ENCODE measurements around the gene CCR5.

GRCh38 chr3:46406788-46407611 is 36.3 kb downstream of the CCR5 start, which contains the start of the genes CCR5AS and CCRL2:
- TF ChIP-seq ESRRG (CRISPR knock-in tag; IDR thresholded peaks at IDR 0.05) (no peak), PATZ1 (CRISPR knock-in tag; IDR thresholded peaks at IDR 0.05; ENCODE audit: borderline replicate concordance) (no peak)

Measured in SK-N-SH treated with all-trans-retinoic acid at 6 μM for 48 hours (cell line).